Measurements from ENCODE around the gene CKS1B. TPM values are rescaled to one million over a fixed set of nuclear protein-coding genes. Genes with fewer than 3 reads are reported as not detected.

Gene CKS1B
- total RNA-seq, 3 donors from 2014 or later (not counting 1 experiment from before 2014, with no cell fraction given) = 8.5 to 13.0 (median 12.9) TPM

GRCh38 chr1:154951901-154952657 is 22.4 kb upstream of the CKS1B start:
- intact Hi-C loops (cut with micrococcal nuclease) = no loop called here
- Histone ChIP-seq H3K4me1 (ENCODE audit: control insufficient read depth, insufficient read depth, low read length) (peaks cover 57% of the 10 kb centered on the region), H3K36me3 (ENCODE audit: control insufficient read depth, insufficient read depth, low read length) (peaks cover 33% of the 10 kb centered on the region), H3K27ac (ENCODE audit: low read length) (peak overlapping the region; percentile 95), H3K4me3 (ENCODE audit: low read length) (no peak overlapping the region), H3K27me3 (ENCODE audit: control insufficient read depth, insufficient read depth, low read length) (no peaks in the 10 kb centered on the region), H3K9me3 (ENCODE audit: control insufficient read depth, insufficient read depth, low read length) (no peaks in the 10 kb centered on the region)
- Mint-ChIP-seq H3K9me3 (no peaks in the 10 kb centered on the region), H3K4me3 (peak overlapping the region; percentile 68), H3K36me3 (no peaks in the 10 kb centered on the region), H3K27ac (peak overlapping the region; percentile 89 to 94), H3K4me1 (peaks cover 49 to 62% of the 10 kb centered on the region in 2 donors), H3K27me3 (ENCODE audit: low read depth in 2 of 2) (no peaks in the 10 kb centered on the region)
- TF ChIP-seq CTCF (IDR thresholded peaks at IDR 0.05) = no peak
- ATAC-seq (no peak), DNase-seq (peak in 1 of 2 donors; percentile 87)
- WGBS (ENCODE audit: insufficient coverage) = 39% methylated on average over 14 of the region's 15 CpGs

GRCh38 chr1:154952664-154953063 is 21.8 kb upstream of the CKS1B start:
- Histone ChIP-seq H3K9me3 (ENCODE audit: control insufficient read depth, insufficient read depth, low read length) (no peaks in the 10 kb centered on the region), H3K4me1 (ENCODE audit: control insufficient read depth, insufficient read depth, low read length) (peaks cover 57% of the 10 kb centered on the region), H3K4me3 (ENCODE audit: low read length) (no peak overlapping the region), H3K27ac (ENCODE audit: low read length) (peak overlapping the region; percentile 95), H3K27me3 (ENCODE audit: control insufficient read depth, insufficient read depth, low read length) (no peaks in the 10 kb centered on the region), H3K36me3 (ENCODE audit: control insufficient read depth, insufficient read depth, low read length) (peaks cover 28% of the 10 kb centered on the region)
- WGBS (ENCODE audit: insufficient coverage) = 83% methylated on average over 6 of the region's 6 CpGs
- ATAC-seq = no peak
- Mint-ChIP-seq H3K9me3 (no peaks in the 10 kb centered on the region), H3K4me1 (peaks cover 49 to 62% of the 10 kb centered on the region in 2 donors), H3K27ac (peak overlapping the region; percentile 89 to 94), H3K36me3 (no peaks in the 10 kb centered on the region), H3K27me3 (ENCODE audit: low read depth in 2 of 2) (no peaks in the 10 kb centered on the region), H3K4me3 (peak overlapping the region; percentile 68)
- DNase-seq = peak in 1 of 2 donors; percentile 35
- TF ChIP-seq CTCF (IDR thresholded peaks at IDR 0.05) = no peak
- intact Hi-C loops (cut with micrococcal nuclease) = no loop called here

- Histone ChIP-seq H3K27me3 (ENCODE audit: control insufficient read depth, insufficient read depth, low read length) (no peaks in the 10 kb centered on the region), H3K36me3 (ENCODE audit: control insufficient read depth, insufficient read depth, low read length) (peaks cover 23% of the 10 kb centered on the region), H3K9me3 (ENCODE audit: control insufficient read depth, insufficient read depth, low read length) (no peaks in the 10 kb centered on the region), H3K4me3 (ENCODE audit: low read length) (no peak overlapping the region), H3K4me1 (ENCODE audit: control insufficient read depth, insufficient read depth, low read length) (peaks cover 57% of the 10 kb centered on the region), H3K27ac (ENCODE audit: low read length) (peak overlapping the region; percentile 95)
- no peak for ATAC-seq
- no peaks in the 10 kb centered on the region for H3K9me3 Mint-ChIP-seq
- peaks cover 49 to 59% of the 10 kb centered on the region in 2 donors for H3K4me1 Mint-ChIP-seq
- H3K27me3 Mint-ChIP-seq (ENCODE audit: low read depth in 2 of 2) = no peaks in the 10 kb centered on the region
- peak overlapping the region; percentile 89 to 94 for H3K27ac Mint-ChIP-seq
- H3K36me3 Mint-ChIP-seq = no peaks in the 10 kb centered on the region
- WGBS (ENCODE audit: insufficient coverage) = 91% methylated on average over 2 of the region's 2 CpGs
- no peak overlapping the region for H3K4me3 Mint-ChIP-seq
- intact Hi-C loops (cut with micrococcal nuclease) = loop anchor here (2.0 kb wide), 1 partner anchor 63 kb away; no protein-coding TSS in a partner anchor
- DNase-seq = peak in 1 of 2 donors; percentile 43
- TF ChIP-seq CTCF (IDR thresholded peaks at IDR 0.05) = no peak
Observed at GRCh38 chr1:154953611-154954038, 20.9 kb upstream of the CKS1B start.

Data from natural killer cell (primary cell).